HepG2 (cell line): ENCODE results near the gene PTPRM. TPM values are rescaled to one million over a fixed set of nuclear protein-coding genes. Genes with fewer than 3 reads are reported as not detected.
A peak's percentile ranks its signal among the peaks of the same experiment; 100 is the strongest.

Experiments used
- ARID5B ChIP-seq: IDR thresholded peaks from 2 replicates; pipeline ENCODE4 v1.4.0; 2020; ENCODE audit warnings: mild to moderate bottlenecking, missing genetic modification reagents
- DDIT3 ChIP-seq: sonication (generic); formaldehyde crosslinking; IDR thresholded peaks from 2 replicates; pipeline ENCODE4 v1.4.0; 2020; ENCODE audit warnings: mild to moderate bottlenecking, missing genetic modification reagents
- ETS1 ChIP-seq: sonication (generic); formaldehyde crosslinking; IDR thresholded peaks from 2 replicates; pipeline ENCODE4 v1.4.0; 2020; ENCODE audit warnings: missing genetic modification reagents
- KLF6 ChIP-seq: IDR thresholded peaks from 2 replicates; pipeline ENCODE4 v1.8.0; 2016; ENCODE audit warnings: missing biosample characterization, missing genetic modification reagents
- NR2F6 ChIP-seq, 2 experiments: IDR thresholded peaks; 2 replicates each; pipeline ENCODE4 v1.6.1; 2016; ENCODE audit warnings: antibody characterized with exemption in 1 of 2, mild to moderate bottlenecking in 1 of 2
- PCBP1 ChIP-seq: fragments of 200-400 bp; formaldehyde crosslinking; IDR thresholded peaks from 2 replicates; pipeline ENCODE4 v1.6.1; 2017; ENCODE audit warnings: mild to moderate bottlenecking, low read depth, low read length, borderline replicate concordance
- SOX13 ChIP-seq, 3 experiments: fragments of 450-650 bp in 1 of 3; sonication (generic) in 1 of 3; formaldehyde crosslinking in 1 of 3; IDR thresholded peaks in 2 of 3; conservative IDR thresholded peaks in 1 of 3; 2 replicates each; pipeline versions ENCODE4 v1.5.0 to v1.6.1; 2016 to 2020; ENCODE audit warnings: antibody characterized with exemption in 1 of 3, mild to moderate bottlenecking in 1 of 3, missing compliant biosample characterization in 1 of 3, missing genetic modification reagents in 1 of 3, moderate library complexity in 1 of 3
- TGIF2 ChIP-seq: IDR thresholded peaks from 2 replicates; pipeline ENCODE4 v1.6.1; 2016; ENCODE audit warnings: control low read depth, missing compliant biosample characterization
- ZKSCAN1 ChIP-seq: fragments of 150-350 bp; IDR thresholded peaks from 2 replicates; pipeline ENCODE4 v1.6.1; 2014; ENCODE audit warnings: low read length
- ZNF124 ChIP-seq: sonication (generic); formaldehyde crosslinking; IDR thresholded peaks from 2 replicates; pipeline ENCODE4 v1.4.0; 2020; ENCODE audit warnings: missing genetic modification reagents
- ZNF547 ChIP-seq: sonication (generic); formaldehyde crosslinking; IDR thresholded peaks from 2 replicates; pipeline ENCODE4 v1.5.1; 2020; ENCODE audit warnings: mild to moderate bottlenecking, missing genetic modification reagents
- ZNF574 ChIP-seq: sonication (generic); formaldehyde crosslinking; IDR thresholded peaks from 2 replicates; pipeline ENCODE4 v1.4.0; 2020; ENCODE audit warnings: missing genetic modification reagents
- ZNF687 ChIP-seq: sonication (generic); formaldehyde crosslinking; IDR thresholded peaks from 2 replicates; pipeline ENCODE4 v1.5.1; 2020; ENCODE audit warnings: mild to moderate bottlenecking, missing genetic modification reagents, moderate library complexity
- ZNF800 ChIP-seq: sonication (generic); formaldehyde crosslinking; IDR thresholded peaks from 2 replicates; pipeline ENCODE4 v1.4.0; 2020; ENCODE audit warnings: missing genetic modification reagents
- polyA plus RNA-seq, 8 experiments: library from polyadenylated mRNA; depleted of rRNA in 3 of 8; stranded (reverse) in 7 of 8; unstranded in 1 of 8; fragments of >200 nt; fragmentation: Illumina TruSeq in 4 of 8; extraction: Trizol in 4 of 8; gene quantifications; 2 replicates each; pipeline versions ENCODE4 v1.2.1 to v1.2.3, GENCODE V29; 2011 to 2016; ENCODE audit warnings: low read depth in 4 of 8, missing spikeins in 1 of 8, mixed read lengths in 1 of 8; ENCODE audit not compliant: insufficient read depth in 1 of 8
- total RNA-seq, 5 experiments: library from RNA; depleted of rRNA; stranded (reverse); fragments of >200 nt; fragmentation: Illumina TruSeq; extraction: Trizol; gene quantifications; 2 replicates each; pipeline ENCODE4 v1.2.3, GENCODE V29; 2016; ENCODE audit warnings: low read depth in 1 of 5

PTPRM gene
- total and polyA plus RNA-seq, 2 of the 13 experiments (the other 11 are each of a cell fraction or from before 2014, with no cell fraction given) = 12.6 to 108 TPM

GRCh38 chr18:7754725-7755181 is 187.6 kb downstream of the PTPRM start (continued):
- peak; percentile 54; the same call in 1 of the 2 replicates for TF ChIP-seq ZNF574 (CRISPR knock-in tag)
- no peak for TF ChIP-seq TGIF2 (CRISPR knock-in tag)
- TF ChIP-seq SOX13 (IDR thresholded peaks at IDR 0.05) = no peak
- TF ChIP-seq SOX13 (CRISPR knock-in tag; conservative IDR thresholded peaks at IDR 0.05 in 1 of 2, IDR thresholded peaks at IDR 0.05 in 1 of 2) = peak in 1 of 2 experiments; percentile 59; a peak in 1 of 4 replicates
- peak; percentile 75 for TF ChIP-seq ARID5B (CRISPR knock-in tag)
- 0 out of 2 replicates have a peak, but pooled peaks have one; percentile 23 for TF ChIP-seq NR2F6 (IDR thresholded peaks at IDR 0.05)
- peak; percentile 50; the same call in 1 of the 2 replicates for TF ChIP-seq NR2F6 (CRISPR knock-in tag; IDR thresholded peaks at IDR 0.05)
- peak; percentile 58 for TF ChIP-seq ZNF687 (CRISPR knock-in tag)
- peak; percentile 25; the same call in 1 of the 2 replicates for TF ChIP-seq ZNF124 (CRISPR knock-in tag)
- no peak for TF ChIP-seq ETS1 (CRISPR knock-in tag)
- no peak for TF ChIP-seq KLF6 (CRISPR knock-in tag)
- no peak for TF ChIP-seq DDIT3 (CRISPR knock-in tag)
- TF ChIP-seq PCBP1 = no peak
- 0 out of 2 replicates have a peak, but pooled peaks have one; percentile 40 for TF ChIP-seq ZNF547
- no peak for TF ChIP-seq ZKSCAN1
- TF ChIP-seq ZNF800 = no peak
